HL-60/S4 treated with phorbol 12-myristate 13-acetate at 8.2 ng/mL for 4 days and 3 days (cell line): Measurements from ENCODE around the gene TUBA4A.

Experiments used
- in situ Hi-C: fragments of 300-500 bp; cut with MboI; formaldehyde crosslinking; loops from 2 replicates; pipeline ENCODE4 v1.15.0; 2022; ENCODE audit warnings: low sequenced_read_pairs

The TUBA4A gene

DNA sequence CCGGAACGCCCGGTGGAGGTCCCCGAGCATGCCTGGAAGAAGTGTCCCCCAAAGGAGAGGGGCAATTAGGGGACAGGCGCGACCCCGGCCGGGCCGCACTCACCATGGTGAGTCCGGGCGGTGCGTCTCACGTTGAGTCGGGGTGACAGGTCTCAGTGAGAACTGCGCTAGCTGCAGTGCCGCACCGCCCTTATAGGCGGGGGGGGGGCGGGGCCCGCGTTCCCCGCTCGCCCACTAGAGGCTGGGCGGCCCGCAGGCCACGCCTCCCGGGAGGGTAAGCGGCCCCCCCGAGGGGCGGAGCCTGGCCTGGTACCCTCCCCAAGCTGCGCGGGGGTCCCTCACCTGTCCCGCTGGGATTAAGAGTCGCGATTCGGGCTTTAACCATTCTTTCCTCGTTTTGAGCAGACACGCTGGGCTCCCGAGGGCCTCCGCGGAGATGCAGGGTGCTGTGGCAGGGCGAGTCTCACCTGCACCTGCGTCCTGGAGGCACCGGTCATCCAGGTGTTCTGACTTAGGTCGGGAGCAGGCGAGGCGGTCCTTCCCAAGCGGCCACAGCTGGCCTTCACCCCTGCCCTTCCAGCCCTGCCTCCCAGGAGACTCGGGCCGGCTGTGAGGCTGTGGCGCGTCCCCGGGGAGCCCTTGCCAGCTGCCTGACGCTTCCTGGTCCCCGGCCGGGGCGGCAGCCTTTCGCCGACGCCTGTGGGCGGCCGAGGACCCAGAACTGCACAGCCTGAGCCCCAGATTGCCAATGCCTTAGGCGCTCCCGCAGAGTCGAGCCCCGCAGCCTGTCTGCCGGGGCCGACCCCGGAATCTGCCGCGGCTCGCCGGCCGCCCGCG is at the start of gene TUBA4A:
TUBA4A (minus strand) TSS at position 166 of the 837 bp plus-strand sequence; CDS start at position 106, 60 bp downstream.
- in situ Hi-C loops, result no loop called here

- in situ Hi-C loops, result loop anchor here (25.0 kb wide), 1 partner anchor 265 kb away; the partner anchor contains the start of gene CFAP65
Measured at GRCh38 chr2:219302412-219302968, 48.8 kb upstream of the TUBA4A start.

- in situ Hi-C loops, result loop anchor here (25.0 kb wide), 1 partner anchor 263 kb away; the partner anchor contains the start of gene CFAP65
Measured at GRCh38 chr2:219300022-219300421, 46.3 kb upstream of the TUBA4A start.

GRCh38 chr2:219299372-219299760 is 45.6 kb upstream of the TUBA4A start:
- in situ Hi-C loops, result no loop called here

DNA sequence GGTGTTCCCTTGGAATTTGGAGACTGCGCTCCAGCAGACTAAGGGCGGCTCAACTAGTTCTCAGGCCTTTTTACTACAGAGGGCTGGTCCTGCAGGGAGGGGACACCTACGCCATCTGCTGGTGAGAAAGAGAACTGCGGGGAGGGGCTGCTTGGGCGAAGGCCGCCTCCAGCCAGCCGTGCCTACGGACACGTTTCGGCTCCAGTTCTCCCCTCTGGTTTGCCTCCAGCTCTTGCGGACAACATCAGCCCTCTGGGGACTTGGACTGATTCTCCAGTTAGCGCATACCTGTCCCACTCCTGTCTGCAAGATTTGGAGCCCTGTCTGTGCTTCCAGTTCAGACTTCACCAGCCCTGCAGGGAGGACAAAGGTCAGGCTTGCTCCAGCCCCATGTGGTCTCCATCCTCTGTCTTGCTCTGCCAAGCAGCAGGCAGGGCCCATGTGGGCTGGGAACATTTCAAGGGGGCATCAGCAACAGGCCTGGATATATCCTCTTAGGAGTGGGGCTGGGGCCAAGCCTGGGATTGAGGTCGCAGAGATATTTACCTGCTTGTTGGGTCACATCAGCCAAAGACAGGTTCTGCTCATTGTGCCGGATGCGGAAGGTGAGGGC is 45.1 kb upstream of the TUBA4A start:
- in situ Hi-C loops, result no loop called here

- in situ Hi-C loops, result no loop called here
Measured at GRCh38 chr2:219297766-219298456, 44.2 kb upstream of the TUBA4A start.

DNA sequence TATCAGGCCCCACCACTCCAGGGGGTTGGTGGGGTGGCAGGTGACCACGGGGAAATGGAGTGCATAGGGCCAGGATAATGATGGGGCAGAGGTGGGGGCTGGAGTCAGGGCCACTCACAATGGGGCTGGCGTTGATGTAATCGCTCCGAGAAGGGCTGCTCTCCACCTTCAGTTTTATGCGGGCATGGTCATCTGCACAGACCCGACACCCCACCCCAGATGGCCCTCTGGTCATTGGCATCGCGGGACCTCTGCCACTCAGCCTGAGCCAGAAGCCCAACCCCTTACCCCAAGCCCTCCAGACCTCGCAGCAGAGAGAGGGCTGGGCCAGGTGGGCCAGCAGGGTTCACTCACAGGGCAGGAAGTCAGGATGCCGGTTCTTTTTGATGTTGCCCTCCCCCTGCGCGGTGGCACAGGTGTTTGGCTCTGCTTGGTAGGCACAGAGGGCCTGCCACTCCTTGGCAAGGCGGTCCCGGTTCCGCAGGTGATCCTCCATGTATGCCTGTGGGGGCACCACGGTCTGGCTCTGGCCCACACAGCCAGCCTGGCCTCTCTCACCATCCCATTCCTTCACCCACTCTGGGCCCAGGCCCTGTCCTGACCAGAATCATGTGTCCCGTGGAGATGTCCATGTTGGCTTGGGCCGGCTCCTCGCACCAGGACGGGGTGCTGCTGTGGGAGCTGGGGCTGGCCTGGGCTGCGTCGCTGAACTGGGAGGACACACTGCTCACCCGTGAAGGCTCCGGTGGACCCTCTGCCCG is 43.1 kb upstream of the TUBA4A start:
- in situ Hi-C loops, result no loop called here

DNA sequence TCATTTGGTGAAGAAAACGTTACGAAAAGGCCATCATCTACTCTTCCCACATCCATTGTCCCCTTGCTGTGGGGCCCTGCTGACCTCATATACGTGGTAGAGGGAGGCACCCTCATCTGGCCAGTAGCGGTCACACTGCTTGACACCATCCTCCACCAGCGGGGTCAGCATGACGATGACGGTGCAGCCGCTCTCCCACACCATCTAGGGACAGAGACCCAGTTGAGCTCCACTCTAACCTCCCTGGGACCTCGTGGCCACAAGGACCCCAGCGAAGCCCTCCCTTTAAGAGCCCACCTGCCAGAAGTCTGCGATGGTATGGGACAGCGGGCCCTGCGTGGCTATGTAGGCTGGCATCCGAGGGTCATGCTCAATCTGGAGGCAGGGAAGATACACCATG is 42.4 kb upstream of the TUBA4A start:
- in situ Hi-C loops, result no loop called here

GRCh38 chr2:219294356-219295351 is 40.9 kb upstream of the TUBA4A start:
- in situ Hi-C loops, result no loop called here

GRCh38 chr2:219293736-219294231 is 40.1 kb upstream of the TUBA4A start:
- in situ Hi-C loops, result no loop called here

GRCh38 chr2:219292616-219293015 is 38.9 kb upstream of the TUBA4A start:
- in situ Hi-C loops, result no loop called here

- in situ Hi-C loops, result no loop called here
Measured at GRCh38 chr2:219291910-219292490, 38.3 kb upstream of the TUBA4A start.

DNA sequence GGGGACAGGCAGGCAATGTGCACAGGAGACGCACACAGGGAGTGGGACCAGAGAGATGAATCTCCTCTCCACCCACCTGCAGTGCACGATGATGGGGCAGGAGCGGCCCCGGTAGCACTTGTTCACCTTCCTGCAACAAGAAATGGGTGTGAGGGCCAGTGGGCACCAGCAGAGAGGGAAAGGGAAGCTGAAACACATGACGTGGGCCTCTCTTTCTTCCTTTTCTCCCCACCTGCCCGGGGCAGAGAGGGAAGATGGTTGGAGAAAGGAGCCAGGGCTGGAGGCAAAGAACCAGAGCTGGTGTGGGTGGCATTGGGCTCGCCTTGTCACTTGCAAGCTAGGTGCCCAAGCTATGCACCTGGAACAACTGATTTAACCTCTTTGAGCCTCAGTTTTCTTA is 37.7 kb upstream of the TUBA4A start:
- in situ Hi-C loops, result no loop called here

DNA sequence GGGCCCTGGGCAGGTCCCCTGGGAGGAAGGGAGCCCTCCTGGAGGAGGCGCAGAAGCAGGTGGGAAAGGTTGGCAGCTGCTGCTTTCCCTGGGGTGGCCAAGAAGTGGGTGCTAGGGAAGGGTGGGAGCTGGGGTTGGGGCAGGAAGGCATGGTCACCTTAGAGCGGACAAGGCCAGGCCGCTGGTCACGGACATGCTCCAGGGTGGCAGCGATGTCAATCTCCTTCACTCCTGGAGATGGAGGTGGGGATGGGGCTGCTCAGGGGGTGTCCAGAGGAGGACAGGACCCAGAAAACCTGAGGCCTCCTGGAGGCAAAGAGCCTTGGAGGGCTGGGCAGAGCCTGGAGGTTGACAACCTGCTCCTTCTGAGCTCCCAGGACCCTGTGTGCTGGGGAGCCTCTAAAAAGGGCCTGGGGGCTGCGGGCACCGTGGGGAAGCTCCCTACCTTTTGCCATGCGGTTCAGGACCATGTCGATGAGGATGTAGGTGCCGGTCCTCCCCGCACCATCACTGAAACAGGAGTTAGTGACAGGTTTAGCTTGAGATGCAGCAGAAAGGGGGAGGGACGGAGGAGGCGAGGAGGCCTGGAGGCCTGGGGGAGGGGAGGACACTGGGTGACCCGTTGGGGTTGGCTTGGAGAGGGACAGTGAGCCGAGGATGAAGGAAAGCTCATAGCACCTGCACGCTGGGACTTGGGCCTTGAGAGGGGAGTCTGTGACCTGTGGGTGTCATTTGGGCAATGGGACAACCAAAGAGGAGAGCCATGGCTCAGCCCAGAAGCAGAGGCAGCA is 36.9 kb upstream of the TUBA4A start:
- in situ Hi-C loops, result no loop called here

- in situ Hi-C loops, result no loop called here
Measured at GRCh38 chr2:219289537-219290361, 36.0 kb upstream of the TUBA4A start.

DNA sequence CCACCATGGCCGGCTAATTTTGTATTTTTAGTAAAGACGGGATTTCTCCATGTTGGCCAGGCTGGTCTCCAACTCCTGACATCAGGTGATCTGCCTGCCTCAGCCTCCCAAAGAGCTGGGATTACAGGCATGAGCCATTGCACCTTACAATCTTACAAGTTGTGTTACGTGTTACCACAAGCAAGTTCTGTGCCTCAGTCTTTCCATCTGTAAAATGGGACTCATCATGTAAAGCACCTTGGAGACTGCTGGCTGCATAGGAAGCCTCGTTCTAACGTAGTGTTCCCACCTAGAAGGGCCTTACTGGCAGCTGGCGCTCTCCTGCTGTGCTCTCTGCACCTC is 35.4 kb upstream of the TUBA4A start:
- in situ Hi-C loops, result no loop called here

DNA sequence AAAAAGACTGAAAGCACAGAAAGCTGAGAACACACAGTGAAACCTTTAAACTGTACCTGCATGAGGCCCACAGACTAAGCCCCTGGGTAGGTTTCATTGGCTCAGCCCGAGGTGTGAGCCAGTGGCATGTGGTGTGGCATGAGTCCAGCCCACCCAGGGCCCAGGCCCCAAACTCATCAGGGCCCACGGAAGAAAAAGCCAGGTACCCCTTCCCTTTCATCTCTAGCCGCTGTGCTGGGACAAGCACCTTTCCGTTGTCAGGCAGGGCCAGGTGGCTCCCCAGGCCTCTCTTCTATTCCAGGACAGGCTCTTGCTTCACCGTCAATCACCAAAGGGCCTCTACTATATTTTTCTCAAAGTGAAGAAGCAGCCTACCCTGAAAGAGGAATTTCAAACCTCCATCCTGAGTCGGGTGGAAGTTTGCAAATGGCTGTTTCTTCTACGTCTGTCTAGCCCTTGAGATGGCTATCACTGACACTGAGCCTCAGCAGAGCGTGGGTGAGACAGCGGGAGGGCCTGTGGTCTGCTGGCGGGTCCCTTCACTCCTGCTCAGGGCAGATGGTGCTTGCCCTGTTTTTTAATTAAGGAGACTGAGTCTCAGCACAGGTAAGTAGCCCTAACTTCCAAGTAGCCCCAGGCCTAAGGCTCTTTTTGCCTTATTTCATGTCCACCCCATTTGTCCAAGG is 34.0 kb upstream of the TUBA4A start:
- in situ Hi-C loops, result no loop called here
